GM18526 (cell line): ENCODE data around the gene SLC44A5.

Experiments
- POLR2A ChIP-seq: IDR thresholded peaks from 3 replicates; pipeline ENCODE4 v1.6.1; 2011; ENCODE audit not compliant: insufficient read length; ENCODE audit errors: extremely low read depth

The SLC44A5 gene

DNA sequence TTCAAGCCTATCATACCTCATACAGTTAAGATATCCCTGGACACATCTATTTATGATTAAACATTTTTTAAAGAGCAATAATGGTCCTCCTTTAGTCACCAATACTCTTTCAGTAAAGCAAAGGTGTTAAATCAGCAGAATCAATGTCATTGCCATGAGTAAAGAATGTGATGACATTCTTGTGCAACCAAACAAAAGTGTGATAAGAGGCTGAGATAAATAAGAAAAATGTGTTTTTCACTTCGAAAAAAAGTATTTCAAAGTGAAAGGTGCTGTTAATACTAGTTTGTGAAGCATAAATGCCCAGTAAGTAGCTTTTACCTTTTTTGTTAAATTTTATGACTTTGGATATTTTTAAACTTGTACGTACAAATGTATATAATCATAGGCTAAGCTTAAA is 8.4 kb downstream of the SLC44A5 start:
- TF ChIP-seq POLR2A: no peak

DNA sequence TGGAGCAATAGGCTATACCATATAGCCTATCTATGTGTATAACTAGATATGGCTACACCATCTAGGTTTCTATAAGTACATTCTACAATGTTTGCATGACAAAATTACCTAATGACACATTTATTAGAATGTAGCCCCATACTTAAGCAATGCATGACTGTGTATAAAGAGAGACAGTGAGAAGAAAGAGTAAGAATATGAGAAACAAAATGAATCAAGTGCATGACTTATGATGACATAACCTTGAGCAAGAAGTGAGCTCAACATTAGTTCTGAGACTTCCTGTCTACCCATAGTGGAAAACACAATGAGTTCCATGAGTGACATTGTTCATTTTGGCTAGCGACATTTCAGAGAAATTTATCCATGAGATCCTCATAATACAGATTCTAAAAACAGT is 10.1 kb downstream of the SLC44A5 start:
- no peak for TF ChIP-seq POLR2A

DNA sequence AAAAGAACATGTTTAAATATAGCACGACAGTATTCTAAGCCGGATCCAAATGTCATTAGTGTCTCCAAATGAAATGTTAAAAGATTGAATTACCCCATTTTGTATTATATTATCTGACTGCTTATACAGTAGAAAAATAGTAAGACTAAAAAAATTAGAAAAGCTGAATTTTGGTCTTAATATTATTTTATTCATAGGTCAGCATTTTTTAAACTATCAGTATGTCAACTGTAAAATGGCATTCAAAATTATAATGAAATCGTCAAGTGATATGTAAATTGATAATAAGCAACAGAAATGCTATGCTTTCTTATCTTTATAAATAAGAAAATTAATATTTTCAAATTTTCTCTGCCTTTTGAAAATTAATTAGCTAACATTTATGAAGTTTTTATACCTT is 16.6 kb downstream of the SLC44A5 start:
- no peak for TF ChIP-seq POLR2A

DNA sequence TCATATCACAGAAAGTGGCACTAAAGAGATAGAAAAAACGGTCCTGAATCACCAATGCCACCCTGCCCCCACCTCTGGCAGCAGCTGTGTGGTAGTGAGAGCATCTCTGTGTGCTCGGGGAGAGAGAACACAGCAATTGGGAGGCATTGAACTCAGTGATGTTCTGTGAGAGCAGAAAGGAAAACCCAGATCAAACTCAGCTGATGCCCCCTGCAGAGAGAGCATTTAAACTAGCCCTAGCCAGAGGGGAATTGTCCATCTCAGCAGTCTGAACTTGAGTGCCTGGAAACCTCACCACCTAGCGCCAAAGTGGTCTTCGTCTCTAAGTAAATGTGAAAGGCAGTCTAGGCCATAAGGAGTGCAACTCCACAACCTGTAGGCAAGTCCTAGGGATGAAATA is 21.3 kb downstream of the SLC44A5 start:
- no peak for TF ChIP-seq POLR2A

DNA sequence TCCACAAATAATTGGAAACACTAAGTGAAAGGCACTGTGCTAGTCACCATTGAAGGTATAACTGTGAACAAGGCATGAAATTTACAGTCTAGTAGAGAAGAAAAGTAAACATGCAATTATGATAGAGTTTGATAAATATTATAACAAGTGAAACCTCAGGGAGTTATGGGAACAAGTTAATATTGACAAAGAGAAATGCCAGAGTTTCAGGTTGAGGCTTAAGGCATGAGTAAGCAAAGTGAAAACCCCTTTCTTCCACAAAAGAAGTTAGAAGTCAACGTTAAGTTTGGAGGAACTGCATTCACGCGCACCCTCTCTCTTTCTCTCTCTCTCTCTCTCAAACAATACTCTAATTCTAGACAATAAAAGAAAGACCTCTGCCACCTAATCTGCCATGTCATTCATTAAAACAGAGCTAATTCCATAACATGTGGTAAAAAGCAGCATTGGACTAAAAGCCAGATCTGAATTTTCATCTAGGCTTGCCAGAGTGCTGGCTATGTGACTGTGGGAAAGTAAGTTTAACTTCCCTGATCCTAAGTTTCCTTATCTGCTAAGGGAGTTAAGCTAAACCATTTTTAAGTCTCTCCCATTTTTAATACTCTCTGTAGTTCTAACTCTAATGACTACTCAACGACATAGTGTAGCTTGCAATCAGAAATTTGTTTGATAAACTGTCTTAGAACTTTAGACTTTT is 22.0 kb downstream of the SLC44A5 start:
- TF ChIP-seq POLR2A: no peak

DNA sequence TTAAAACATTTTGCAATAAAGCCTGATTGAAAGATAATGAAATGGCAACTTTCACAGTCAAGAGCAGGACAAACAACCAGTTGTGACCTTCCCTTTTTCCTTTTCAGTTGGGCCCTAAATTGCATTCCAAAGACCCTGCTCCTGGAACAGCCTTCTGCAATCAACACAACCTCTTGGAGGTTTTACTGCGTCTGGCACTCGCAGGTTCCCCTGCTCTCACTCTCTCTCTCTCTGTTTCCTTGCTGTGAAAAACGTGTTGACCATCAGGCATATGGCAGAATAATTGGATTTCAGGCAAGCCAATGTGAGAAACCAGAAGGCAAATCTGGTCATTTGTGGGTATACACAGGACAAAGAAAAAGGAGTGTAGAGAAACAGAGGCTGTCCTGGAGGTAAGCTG is 23.2 kb downstream of the SLC44A5 start:
- no peak for TF ChIP-seq POLR2A

DNA sequence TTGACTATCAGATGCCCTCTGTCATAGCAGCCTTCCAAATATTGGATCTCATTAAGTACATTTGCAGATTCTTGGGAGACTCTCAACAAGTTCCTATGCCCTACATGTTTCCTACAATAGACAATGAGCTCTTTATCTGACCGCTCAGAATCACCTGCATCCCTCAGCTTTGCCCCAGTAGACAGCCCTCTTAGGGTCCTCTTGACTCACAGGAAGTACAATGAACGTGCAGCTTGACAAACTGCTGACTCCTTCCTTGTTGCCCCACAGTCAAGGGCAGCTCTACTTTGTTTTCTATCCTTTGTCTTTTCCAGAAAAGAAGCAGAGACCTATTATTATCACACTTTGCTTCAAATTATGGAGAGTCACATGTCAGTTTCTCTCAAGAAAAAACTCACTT is 27.6 kb downstream of the SLC44A5 start:
- TF ChIP-seq POLR2A: no peak

DNA sequence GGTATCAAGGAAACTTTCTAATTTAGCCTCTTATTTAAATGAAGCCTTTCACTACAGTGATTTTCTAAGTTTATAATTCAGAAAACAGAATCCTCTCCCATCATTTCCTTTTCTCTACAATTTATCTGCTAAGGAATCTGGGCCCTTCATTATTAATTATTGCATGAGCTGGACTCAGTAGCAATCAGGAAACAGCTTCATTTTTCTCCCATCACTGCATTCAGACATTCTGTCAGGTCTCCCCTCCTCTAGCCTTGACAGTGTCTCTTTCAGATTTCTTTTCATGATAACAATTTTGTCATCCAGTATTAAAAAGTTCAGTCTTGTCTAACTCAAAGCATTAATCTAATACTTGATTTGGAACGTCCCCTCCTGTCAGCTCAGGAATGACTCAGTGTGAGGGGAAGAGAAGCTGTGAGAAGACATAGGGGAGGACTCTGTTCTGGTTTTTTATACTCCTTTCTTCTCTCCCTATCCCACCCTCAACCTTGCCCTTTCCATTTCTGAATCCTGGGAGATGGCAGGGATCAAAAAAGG is 28.1 kb downstream of the SLC44A5 start:
- no peak for TF ChIP-seq POLR2A

DNA sequence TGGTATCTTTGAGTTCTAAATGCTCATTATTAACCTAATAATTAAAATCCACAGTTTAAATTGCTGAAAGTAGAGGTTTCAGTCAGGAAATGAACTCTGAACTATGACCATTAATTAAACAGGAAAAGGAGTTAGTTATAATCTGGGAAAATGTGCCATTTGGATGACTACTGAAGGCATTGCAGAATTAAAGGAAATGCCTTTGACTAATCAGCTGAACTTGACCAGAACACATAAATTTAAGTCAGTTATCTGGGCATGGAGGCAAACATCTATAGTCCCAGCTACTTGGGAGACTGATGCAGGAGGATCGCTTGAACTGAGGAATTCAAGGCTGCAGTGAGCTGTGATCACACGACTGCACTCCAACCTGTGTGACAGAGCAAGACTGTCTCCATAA is 31.9 kb downstream of the SLC44A5 start:
- no peak for TF ChIP-seq POLR2A

DNA sequence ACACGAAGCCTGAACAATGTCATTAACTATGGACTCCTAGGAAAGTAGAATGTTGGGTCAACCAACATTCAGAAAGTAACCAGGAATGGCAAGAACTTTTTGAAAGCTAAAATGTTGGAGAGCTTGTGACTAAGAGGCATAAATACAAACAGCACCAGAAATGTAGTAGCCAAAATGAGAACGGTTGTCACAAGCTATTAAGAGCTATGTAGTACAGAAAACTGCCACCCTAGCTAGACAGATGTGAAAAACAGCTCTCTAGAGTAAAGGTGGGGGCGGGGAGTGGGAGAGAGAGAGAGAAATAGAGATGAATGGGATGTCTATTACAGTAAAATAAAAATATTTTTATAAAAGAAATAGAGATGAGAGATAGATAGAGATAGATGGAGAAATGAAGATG is 35.1 kb downstream of the SLC44A5 start:
- no peak for TF ChIP-seq POLR2A

DNA sequence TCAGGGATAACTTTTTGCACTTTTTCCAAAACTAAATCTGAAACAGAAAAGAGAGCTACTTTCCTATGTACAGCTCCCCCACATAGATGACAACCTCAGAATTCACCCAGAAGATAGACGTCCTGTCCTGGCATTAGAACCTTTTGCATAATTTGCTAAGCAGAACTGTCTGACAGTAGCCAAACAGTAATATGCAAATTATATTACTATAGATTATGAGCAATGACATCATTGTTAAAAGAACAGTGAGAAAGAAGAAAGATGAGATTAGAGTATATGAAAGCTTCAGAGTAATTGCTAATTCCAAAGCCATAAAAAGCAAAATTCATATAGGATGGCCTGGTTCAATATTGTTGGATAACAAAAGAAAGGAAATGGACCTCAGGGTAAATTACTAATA is 43.7 kb downstream of the SLC44A5 start:
- TF ChIP-seq POLR2A: no peak

DNA sequence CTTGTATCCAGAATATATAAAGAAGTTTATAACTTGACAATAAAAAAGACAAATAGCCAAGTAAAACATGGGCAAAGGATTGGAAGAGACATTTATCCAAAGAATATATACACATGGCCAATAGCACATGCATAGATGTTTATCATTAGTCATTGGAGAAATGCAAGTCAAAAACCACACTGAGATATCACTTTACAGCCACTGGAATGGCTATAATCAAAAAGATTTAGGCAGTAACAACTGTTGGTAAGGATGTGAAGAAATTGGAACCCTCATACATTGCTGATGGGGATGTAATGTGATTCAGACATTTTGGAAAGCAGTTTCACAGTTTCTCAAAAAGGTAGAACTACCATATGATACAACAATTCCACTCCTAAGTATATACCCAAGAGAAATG is 51.1 kb downstream of the SLC44A5 start:
- TF ChIP-seq POLR2A: no peak

DNA sequence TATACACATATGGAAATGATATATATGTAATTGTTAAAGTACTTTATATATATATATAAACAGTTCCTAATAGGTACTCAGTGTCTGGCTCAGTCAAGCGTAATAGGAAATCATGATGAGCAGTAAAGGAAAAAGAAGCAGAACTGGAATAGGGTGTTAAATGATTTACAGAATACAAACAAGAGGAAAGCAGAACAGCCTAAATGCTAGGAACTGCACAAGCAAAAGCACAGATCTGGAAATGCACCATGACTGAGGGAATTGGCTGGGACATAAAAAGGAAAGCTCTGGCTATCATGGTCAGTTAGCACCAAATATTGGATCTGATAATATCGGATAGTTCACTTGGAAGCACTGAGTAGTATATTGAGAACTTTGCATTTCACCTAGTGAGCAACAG is 51.8 kb downstream of the SLC44A5 start:
- no peak for TF ChIP-seq POLR2A

DNA sequence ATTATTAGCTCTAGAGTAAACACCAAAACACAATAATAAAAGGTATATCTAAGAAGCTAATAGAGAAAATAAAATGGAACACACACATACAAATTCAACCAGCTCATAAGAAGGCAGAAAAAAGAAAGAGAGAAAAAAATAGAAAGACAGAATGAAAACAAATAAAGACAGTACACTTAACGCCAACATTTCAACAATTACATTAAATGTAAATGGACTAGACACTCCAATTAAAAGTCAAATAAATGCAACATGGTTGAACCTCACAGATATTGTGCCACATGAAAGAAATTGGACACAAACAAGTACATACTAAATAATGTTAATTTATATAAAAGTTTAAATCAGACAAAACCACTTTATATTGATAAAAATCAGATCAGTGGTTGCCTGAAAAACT is 56.0 kb downstream of the SLC44A5 start:
- no peak for TF ChIP-seq POLR2A

DNA sequence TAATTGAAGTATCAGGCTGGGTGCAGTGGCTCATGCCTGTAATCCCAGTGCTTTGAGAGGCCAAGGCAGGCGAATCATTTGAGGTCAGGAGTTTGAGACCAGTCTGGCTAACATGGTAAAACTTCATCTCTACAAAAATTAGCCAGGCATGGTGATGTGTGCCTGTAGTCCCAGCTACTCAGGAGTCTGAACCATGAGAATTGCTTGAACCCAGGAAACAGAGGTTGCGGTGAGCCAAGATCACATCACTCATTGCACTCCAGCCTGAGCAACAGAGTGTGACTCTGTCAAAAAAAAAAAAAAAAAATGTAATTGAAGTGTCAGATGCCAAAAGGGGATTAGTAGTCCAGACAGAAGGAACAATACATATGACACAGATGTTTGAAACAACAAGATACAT is 56.7 kb downstream of the SLC44A5 start:
- TF ChIP-seq POLR2A: no peak

DNA sequence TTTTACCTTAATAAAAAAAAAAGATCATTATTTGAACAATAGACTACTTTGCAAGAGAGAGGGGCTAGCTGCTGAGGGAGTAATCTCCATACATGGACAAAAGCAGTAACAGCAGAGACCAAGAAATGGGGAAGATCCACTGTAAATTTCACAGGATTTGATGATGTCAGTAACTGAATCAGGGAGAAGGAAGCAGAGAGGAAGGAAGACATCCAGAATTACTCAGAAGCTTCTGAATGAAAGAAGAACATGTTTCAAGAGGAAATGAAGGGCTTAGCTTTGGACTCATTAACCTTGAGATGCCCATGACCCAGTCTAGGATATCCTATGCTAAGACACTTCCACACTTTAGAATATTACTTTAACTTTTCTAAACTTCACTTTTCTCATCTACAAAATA is 60.4 kb downstream of the SLC44A5 start:
- no peak for TF ChIP-seq POLR2A
